ENCODE results near the gene TRIM21.
"Not testable (repeated sequence)": the region's sequence is repeated elsewhere in the genome, so short reads cannot be mapped to it uniquely, and the experiment has no call there.

TRIM21 gene

DNA sequence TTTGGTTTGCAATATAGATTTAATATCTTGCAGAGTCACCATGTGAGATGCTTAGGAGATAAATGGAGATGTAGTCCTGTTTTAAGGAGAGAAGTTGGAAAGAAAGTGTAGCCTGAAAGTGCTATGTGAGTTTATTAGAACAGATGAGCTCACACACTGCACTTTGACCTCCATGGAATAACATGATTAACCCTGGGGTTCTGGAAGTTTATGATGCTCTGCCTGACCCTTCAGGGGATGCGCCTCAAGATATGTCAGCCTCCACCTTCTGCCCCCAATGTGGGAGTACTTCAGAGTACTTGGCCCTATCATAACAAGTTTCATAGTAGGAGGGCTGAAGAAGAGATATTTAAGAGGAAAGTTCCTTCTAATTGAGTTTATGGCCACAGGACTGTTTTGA is 23.3 kb upstream of the TRIM21 start:
- no peak for DNase-seq (ENCODE audit: extremely low spot score)
- CTCF ChIA-PET: no interaction called here

GRCh38 chr11:4416306-4416705 is 22.8 kb upstream of the TRIM21 start:
- DNase-seq (ENCODE audit: extremely low spot score): no peak
- CTCF ChIA-PET: interaction anchor here (1.2 kb wide), 1 partner anchor 229 kb away, joined by 3 read pairs; no protein-coding TSS in a partner anchor
- TF ChIP-seq, protein P1, sequence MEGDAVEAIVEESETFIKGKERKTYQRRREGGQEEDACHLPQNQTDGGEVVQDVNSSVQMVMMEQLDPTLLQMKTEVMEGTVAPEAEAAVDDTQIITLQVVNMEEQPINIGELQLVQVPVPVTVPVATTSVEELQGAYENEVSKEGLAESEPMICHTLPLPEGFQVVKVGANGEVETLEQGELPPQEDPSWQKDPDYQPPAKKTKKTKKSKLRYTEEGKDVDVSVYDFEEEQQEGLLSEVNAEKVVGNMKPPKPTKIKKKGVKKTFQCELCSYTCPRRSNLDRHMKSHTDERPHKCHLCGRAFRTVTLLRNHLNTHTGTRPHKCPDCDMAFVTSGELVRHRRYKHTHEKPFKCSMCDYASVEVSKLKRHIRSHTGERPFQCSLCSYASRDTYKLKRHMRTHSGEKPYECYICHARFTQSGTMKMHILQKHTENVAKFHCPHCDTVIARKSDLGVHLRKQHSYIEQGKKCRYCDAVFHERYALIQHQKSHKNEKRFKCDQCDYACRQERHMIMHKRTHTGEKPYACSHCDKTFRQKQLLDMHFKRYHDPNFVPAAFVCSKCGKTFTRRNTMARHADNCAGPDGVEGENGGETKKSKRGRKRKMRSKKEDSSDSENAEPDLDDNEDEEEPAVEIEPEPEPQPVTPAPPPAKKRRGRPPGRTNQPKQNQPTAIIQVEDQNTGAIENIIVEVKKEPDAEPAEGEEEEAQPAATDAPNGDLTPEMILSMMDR (IDR thresholded peaks at IDR 0.05; ENCODE audit: control extremely low read depth, extremely low read depth, low read depth, missing control alignments): no peak
- POLR2A ChIA-PET: no interaction called here

More for the DNA sequence above, 23.3 kb upstream of the TRIM21 start:
- TF ChIP-seq, protein P1 (IDR thresholded peaks at IDR 0.05; ENCODE audit: control extremely low read depth, extremely low read depth, low read depth, missing control alignments): no peak
- POLR2A ChIA-PET: no interaction called here

DNA sequence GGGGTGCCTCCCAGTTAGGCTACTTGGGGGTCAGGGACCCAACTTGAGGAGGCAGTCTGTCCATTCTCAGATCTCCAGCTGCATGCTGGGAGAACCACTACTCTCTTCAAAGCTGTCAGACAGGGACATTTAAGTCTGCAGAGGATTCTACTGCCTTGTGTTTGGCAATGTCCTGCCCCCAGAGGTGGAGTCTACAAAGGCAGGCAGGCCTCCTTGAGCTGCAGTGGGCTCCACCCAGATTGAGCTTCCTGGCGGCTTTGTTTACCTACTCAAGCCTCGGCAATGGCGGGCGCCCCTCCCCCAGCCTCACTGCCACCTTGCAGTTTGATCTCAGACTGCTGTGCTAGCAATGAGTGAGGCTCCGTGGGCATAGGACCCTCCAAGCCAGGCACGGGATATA is 12.7 kb upstream of the TRIM21 start:
- CTCF ChIA-PET, POLR2A ChIA-PET: not testable (repeated sequence)

GRCh38 chr11:4393858-4394223 is 339 bp upstream of the TRIM21 start:
- ChIA-PET CTCF (no interaction called here), POLR2A (no interaction called here)
- TF ChIP-seq, protein P1 (IDR thresholded peaks at IDR 0.05; ENCODE audit: control extremely low read depth, extremely low read depth, low read depth, missing control alignments): no peak
- no peak for DNase-seq (ENCODE audit: extremely low spot score)

More for the DNA sequence above, 12.7 kb upstream of the TRIM21 start:
- not testable (repeated sequence) for DNase-seq (ENCODE audit: extremely low spot score)

GRCh38 chr11:4388221-4388620 is 5.3 kb downstream of the TRIM21 start:
- no peak for DNase-seq (ENCODE audit: extremely low spot score)
- TF ChIP-seq, protein P1 (IDR thresholded peaks at IDR 0.05; ENCODE audit: control extremely low read depth, extremely low read depth, low read depth, missing control alignments): no peak
- POLR2A ChIA-PET: no interaction called here
- CTCF ChIA-PET: interaction anchor here (1.4 to 1.5 kb wide), 3 partner anchors 11 to 24 kb away, joined by 3 to 5 read pairs (median 4); no protein-coding TSS in a partner anchor

DNA sequence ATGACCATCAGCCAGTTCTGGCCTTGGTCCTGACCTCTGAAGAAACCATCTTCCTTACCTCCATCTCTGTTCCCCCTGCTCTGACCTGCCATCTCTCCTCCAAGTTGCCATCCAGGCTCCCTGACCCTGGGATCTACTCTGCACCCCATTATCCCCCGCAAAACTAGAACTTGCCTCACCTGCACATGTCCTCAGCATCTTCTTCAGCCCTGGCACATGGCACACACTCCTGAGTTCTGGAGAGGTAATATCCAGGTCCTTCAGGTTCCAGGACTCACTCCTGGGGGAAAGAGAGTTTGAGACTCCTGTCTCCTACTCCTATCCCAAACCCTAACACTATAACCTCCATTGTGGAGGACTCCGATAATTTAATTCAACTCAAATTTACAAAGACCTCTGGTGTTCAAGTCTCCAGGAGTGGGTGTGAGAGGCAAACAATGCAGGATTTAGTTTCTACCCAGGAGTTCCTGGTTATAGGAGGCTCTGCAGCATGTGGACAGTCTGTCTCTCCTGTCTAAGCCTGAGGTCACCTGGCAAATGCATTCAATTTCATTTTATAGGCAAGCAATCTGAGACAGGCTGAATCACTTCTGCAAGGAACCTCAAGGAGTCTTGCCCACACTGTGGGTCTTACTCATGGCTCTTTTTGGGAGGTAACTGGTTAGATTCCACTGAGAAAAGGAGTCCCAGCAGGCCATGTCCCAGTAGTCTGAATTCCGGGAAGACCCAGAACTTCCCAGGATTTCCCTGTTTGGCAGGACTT is 7.3 kb downstream of the TRIM21 start:
- CTCF ChIA-PET: interaction anchor here (1.4 kb wide), 1 partner anchor 12 kb away, joined by 5 read pairs; no protein-coding TSS in a partner anchor
- DNase-seq (ENCODE audit: extremely low spot score): no peak
- POLR2A ChIA-PET: no interaction called here
- TF ChIP-seq, protein P1 (IDR thresholded peaks at IDR 0.05; ENCODE audit: control extremely low read depth, extremely low read depth, low read depth, missing control alignments): no peak

DNA sequence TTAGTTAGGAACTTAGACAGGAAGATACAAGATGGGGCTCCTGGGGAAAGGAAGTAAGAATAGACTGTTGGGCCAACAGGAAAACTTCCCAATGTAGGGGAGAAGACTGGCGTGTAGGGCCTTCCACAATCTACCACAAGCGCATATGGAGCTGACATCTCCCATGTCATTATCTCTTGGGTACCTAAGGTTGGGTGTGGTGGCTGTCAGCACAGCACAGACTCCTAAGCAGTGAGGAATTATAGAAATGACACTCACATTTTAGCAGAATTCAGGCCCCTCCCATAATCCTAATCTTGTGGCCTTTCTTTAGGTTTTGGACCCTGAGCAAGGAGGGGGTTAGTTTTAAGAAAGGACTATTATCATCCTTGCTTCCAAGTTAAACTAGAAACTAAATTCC is 11.6 kb downstream of the TRIM21 start:
- POLR2A ChIA-PET: no interaction called here
- no peak for DNase-seq (ENCODE audit: extremely low spot score)
- TF ChIP-seq, protein P1 (IDR thresholded peaks at IDR 0.05; ENCODE audit: control extremely low read depth, extremely low read depth, low read depth, missing control alignments): no peak
- CTCF ChIA-PET: no interaction called here
